H1 (cell line): ENCODE results near the gene SMC3. TPM values are rescaled to one million over a fixed set of nuclear protein-coding genes. Genes with fewer than 3 reads are reported as not detected.

Source experiments
- CTCF ChIA-PET: fragments of 300-600 bp; sonication (Branson Sonifier 250); formaldehyde crosslinking; loops from one replicate; lab custom pipeline; 2021; ENCODE audit not compliant: partially characterized antibody; lab: Charles Lee
- POLR2A ChIA-PET: fragments of 300-600 bp; sonication (Branson Sonifier 250); formaldehyde crosslinking; loops from one replicate; lab custom pipeline; 2021; ENCODE audit warnings: inconsistent platforms; ENCODE audit not compliant: partially characterized antibody; lab: Charles Lee
- DNase-seq, 2 experiments: peaks; one replicate each; pipeline versions ENCODE4 v3.0.0 to v3.0.0-alpha.2; 2010 to 2022; ENCODE audit warnings: low spot score in 2 of 2, low read depth in 1 of 2, mixed read lengths in 1 of 2
- FAIRE-seq: peaks from 2 replicates; lab custom pipeline; 2011; peaks lifted over from hg19 to GRCh38; lab: Jason Lieb, UNC
- H2AFZ ChIP-seq: 2 replicates; pipeline ENCODE4 v1.8.1; 2012; ENCODE audit warnings: low read length, inconsistent platforms
- H2AK5ac ChIP-seq: 2 replicates; pipeline ENCODE4 v1.6.1; 2013; ENCODE audit warnings: low read depth, low read length
- H2BK120ac ChIP-seq: replicated peaks from 2 replicates; pipeline ENCODE3; 2013; ENCODE audit warnings: low read depth, low read length, inconsistent platforms
- H2BK12ac ChIP-seq: 2 replicates; pipeline ENCODE4 v1.6.1; 2013; ENCODE audit warnings: low read depth, low read length
- H2BK15ac ChIP-seq: 2 replicates; pipeline ENCODE4 v1.6.1; 2013; ENCODE audit warnings: low read length
- H2BK20ac ChIP-seq: 2 replicates; pipeline ENCODE4 v1.6.1; 2013; ENCODE audit warnings: low read length
- H2BK5ac ChIP-seq: 2 replicates; pipeline ENCODE4 v1.6.1; 2013; ENCODE audit warnings: low read depth, low read length
- H3K14ac ChIP-seq: 2 replicates; pipeline ENCODE4 v1.6.1; 2013; ENCODE audit warnings: inconsistent platforms; ENCODE audit not compliant: insufficient read length
- H3K18ac ChIP-seq: 2 replicates; pipeline ENCODE4 v1.6.1; 2013; ENCODE audit warnings: low read length; ENCODE audit errors: extremely low read depth
- H3K23ac ChIP-seq: 2 replicates; pipeline ENCODE4 v1.6.1; 2013; ENCODE audit warnings: inconsistent platforms; ENCODE audit not compliant: insufficient read length
- H3K23me2 ChIP-seq: 2 replicates; pipeline ENCODE4 v1.6.1; 2013; ENCODE audit warnings: low read depth, low read length
- H3K27ac ChIP-seq: 2 replicates; pipeline ENCODE4 v1.6.1; 2011; ENCODE audit warnings: low read depth, low read length, inconsistent platforms
- H3K27me3 ChIP-seq, 4 experiments: replicated peaks in 1 of 4; 1 replicate in 1 of 4; 2 replicates in 3 of 4; pipeline versions ENCODE4 v1.6.1 to v1.8.1; 2011 to 2013; ENCODE audit warnings: low read length in 3 of 4, mild to moderate bottlenecking in 3 of 4, inconsistent platforms in 2 of 4, mixed read lengths in 2 of 4, moderate library complexity in 1 of 4; ENCODE audit not compliant: control insufficient read depth in 3 of 4, insufficient read depth in 3 of 4; ENCODE audit errors: extremely low read depth in 1 of 4
- H3K36me3 ChIP-seq, 4 experiments: 2 replicates each; pipeline versions ENCODE4 v1.6.1 to v1.8.1; 2011 to 2013; ENCODE audit warnings: mild to moderate bottlenecking in 4 of 4, low read length in 3 of 4, moderate library complexity in 2 of 4, control low read depth in 1 of 4, inconsistent platforms in 1 of 4; ENCODE audit not compliant: insufficient read depth in 4 of 4, control insufficient read depth in 2 of 4
- H3K4ac ChIP-seq: replicated peaks from 2 replicates; pipeline ENCODE3; 2013; ENCODE audit warnings: low read length, low read depth, mixed read lengths, inconsistent platforms; ENCODE audit not compliant: insufficient read length
- H3K4me1 ChIP-seq, 4 experiments: replicated peaks in 1 of 4; 1 replicate in 1 of 4; 2 replicates in 3 of 4; pipeline versions ENCODE4 v1.6.1 to v1.8.1; 2011 to 2013; ENCODE audit warnings: low read length in 3 of 4, inconsistent platforms in 2 of 4, mixed read lengths in 1 of 4; ENCODE audit not compliant: insufficient read depth in 4 of 4, control insufficient read depth in 3 of 4
- H3K4me2 ChIP-seq, 2 experiments: 2 replicates each; pipeline versions ENCODE4 v1.6.1 to v1.8.1; 2011 to 2013; ENCODE audit warnings: low read depth in 2 of 2, low read length in 2 of 2, control low read depth in 1 of 2, inconsistent platforms in 1 of 2, mild to moderate bottlenecking in 1 of 2; ENCODE audit not compliant: insufficient read depth in 1 of 2
- H3K4me3 ChIP-seq, 4 experiments: fragments of 200-600, 300-600 bp in 1 of 4; sonication (generic), shearing (Covaris generic), sonication (Bioruptor Twin) in 1 of 4; 2 replicates each; pipeline versions ENCODE4 v1.5.1 to v1.8.1; 2011 to 2016; ENCODE audit warnings: low read length in 4 of 4, low read depth in 3 of 4, control low read depth in 2 of 4, inconsistent platforms in 2 of 4, mild to moderate bottlenecking in 2 of 4, mixed read lengths in 1 of 4, moderate library complexity in 1 of 4; ENCODE audit not compliant: insufficient read depth in 2 of 4; ENCODE audit errors: extremely low read depth in 1 of 4
- H3K56ac ChIP-seq: replicated peaks from 2 replicates; pipeline ENCODE3; 2013; ENCODE audit warnings: low read depth, mild to moderate bottlenecking, mixed read lengths, low read length, inconsistent platforms; ENCODE audit not compliant: insufficient read length
- H3K79me1 ChIP-seq: 2 replicates; pipeline ENCODE4 v1.6.1; 2013; ENCODE audit warnings: low read depth, low read length, control low read depth
- H3K79me2 ChIP-seq, 2 experiments: 2 replicates each; pipeline versions ENCODE4 v1.6.1 to v1.8.1; 2012 to 2013; ENCODE audit warnings: low read length in 2 of 2, mild to moderate bottlenecking in 2 of 2, inconsistent platforms in 1 of 2; ENCODE audit not compliant: insufficient read depth in 2 of 2, control insufficient read depth in 1 of 2
- H3K9ac ChIP-seq, 4 experiments: replicated peaks in 1 of 4; 1 replicate in 1 of 4; 2 replicates in 3 of 4; pipeline versions ENCODE4 v1.6.1 to v1.8.1; 2011 to 2013; ENCODE audit warnings: low read depth in 3 of 4, low read length in 3 of 4, control low read depth in 2 of 4, mild to moderate bottlenecking in 2 of 4, moderate library complexity in 2 of 4, inconsistent platforms in 1 of 4; ENCODE audit errors: extremely low read depth in 1 of 4
- H3K9me3 ChIP-seq, 2 experiments: 2 replicates each; pipeline versions ENCODE4 v1.6.1 to v1.8.1; 2012 to 2013; ENCODE audit warnings: mild to moderate bottlenecking in 2 of 2, moderate library complexity in 2 of 2, control low read depth in 1 of 2, inconsistent platforms in 1 of 2, low read depth in 1 of 2, low read length in 1 of 2, mixed read lengths in 1 of 2; ENCODE audit not compliant: insufficient read depth in 2 of 2
- H4K20me1 ChIP-seq, 2 experiments: replicated peaks in 1 of 2; 2 replicates each; pipeline versions ENCODE3 to v1.8.1; 2011 to 2013; ENCODE audit warnings: inconsistent platforms in 2 of 2, low read length in 2 of 2, mild to moderate bottlenecking in 1 of 2; ENCODE audit not compliant: insufficient read depth in 2 of 2, control insufficient read depth in 1 of 2
- H4K5ac ChIP-seq: 2 replicates; pipeline ENCODE4 v1.6.1; 2013; ENCODE audit warnings: low read length, low read depth, mixed read lengths, inconsistent platforms; ENCODE audit not compliant: insufficient read length
- H4K8ac ChIP-seq: 2 replicates; pipeline ENCODE4 v1.8.0; 2013; ENCODE audit warnings: mild to moderate bottlenecking, moderate library complexity, low read length, inconsistent platforms; ENCODE audit not compliant: insufficient read depth; ENCODE audit errors: extremely low read depth
- H4K91ac ChIP-seq: replicated peaks from 2 replicates; pipeline ENCODE3; 2013; ENCODE audit warnings: low read length, mixed read lengths, inconsistent platforms; ENCODE audit not compliant: insufficient read length
- CEBPB ChIP-seq: IDR thresholded peaks from 2 replicates; pipeline ENCODE4 v1.6.1; 2012; ENCODE audit warnings: low read depth, low read length
- CTBP2 ChIP-seq: IDR thresholded peaks from 2 replicates; pipeline ENCODE4 v1.7.0; 2011; ENCODE audit warnings: borderline replicate concordance, mild to moderate bottlenecking, moderate library complexity, mixed read lengths, low read length; ENCODE audit not compliant: insufficient read depth, insufficient read length
- FOSL1 ChIP-seq: IDR thresholded peaks from 2 replicates; pipeline ENCODE4 v1.6.1; 2011; ENCODE audit warnings: mild to moderate bottlenecking, low read depth, low read length, moderate library complexity; ENCODE audit not compliant: insufficient read depth
- GTF2F1 ChIP-seq: IDR thresholded peaks from 2 replicates; pipeline ENCODE4 v1.6.1; 2012; ENCODE audit warnings: low read depth, low read length, improper control_type of control experiment, borderline replicate concordance
- JUND ChIP-seq: IDR thresholded peaks from 2 replicates; pipeline ENCODE4 v1.6.1; 2011; ENCODE audit warnings: mild to moderate bottlenecking, improper control_type of control experiment, low read length
- KDM4A ChIP-seq: IDR thresholded peaks from one replicate; pipeline ENCODE4 v1.7.1; 2012; ENCODE audit warnings: low read depth, mild to moderate bottlenecking, moderate library complexity, low read length, inconsistent platforms; ENCODE audit not compliant: severe bottlenecking
- RBBP5 ChIP-seq: IDR thresholded peaks from 2 replicates; pipeline ENCODE4 v1.7.1; 2012; ENCODE audit warnings: low read depth, mild to moderate bottlenecking, inconsistent platforms, low read length, moderate library complexity, borderline replicate concordance
- RXRA ChIP-seq: IDR thresholded peaks from 2 replicates; pipeline ENCODE4 v1.6.1; 2011; ENCODE audit warnings: low read depth, mild to moderate bottlenecking, low read length, moderate library complexity; ENCODE audit not compliant: insufficient read depth
- SP2 ChIP-seq: IDR thresholded peaks from 2 replicates; pipeline ENCODE4 v1.6.1; 2012; ENCODE audit warnings: mild to moderate bottlenecking, low read length, inconsistent platforms
- SP4 ChIP-seq: IDR thresholded peaks from 2 replicates; pipeline ENCODE4 v1.6.1; 2012; ENCODE audit warnings: low read length, inconsistent platforms
- SRF ChIP-seq: IDR thresholded peaks from 2 replicates; pipeline ENCODE4 v1.6.1; 2011; ENCODE audit warnings: mild to moderate bottlenecking, low read depth, low read length, moderate library complexity
- SUZ12 ChIP-seq: fragments of 200-600 bp; sonication (generic); IDR thresholded peaks from 2 replicates; pipeline ENCODE4 v1.6.1; 2012; ENCODE audit warnings: mild to moderate bottlenecking, inconsistent platforms, low read length, moderate library complexity, mixed read lengths
- TBP ChIP-seq: IDR thresholded peaks from 2 replicates; pipeline ENCODE4 v1.6.1; 2011; ENCODE audit warnings: low read depth, low read length, improper control_type of control experiment
- WGBS, 2 experiments: shearing (Covaris generic) in 1 of 2; methylation state at CpG; one replicate each; pipeline versions ENCODE4 v1.1.6 to v1.1.7; 2013 to 2015; ENCODE audit warnings: low lambda C conversion rate in 2 of 2, mixed read lengths in 2 of 2, inconsistent platforms in 1 of 2, low coverage in 1 of 2, missing lambda C conversion rate in 1 of 2; ENCODE audit not compliant: insufficient replicate concordance in 2 of 2, insufficient coverage in 1 of 2, insufficient read length in 1 of 2; ENCODE audit errors: extremely low coverage in 1 of 2, missing lambda C conversion rate in 1 of 2; 5-methylcytosine and 5-hydroxymethylcytosine counted together
- polyA plus RNA-seq, 7 experiments: library from polyadenylated mRNA; depleted of rRNA in 3 of 7; stranded (reverse) in 5 of 7; unstranded in 2 of 7; fragments of >200 nt in 5 of 7; fragments of 200-250 nt in 2 of 7; gene quantifications; 1 replicate in 5 of 7; 2 replicates in 1 of 7; 4 replicates in 1 of 7; pipeline versions ENCODE4 v1.2.1 to v1.2.3, GENCODE V29; 2011 to 2013; ENCODE audit warnings: missing spikeins in 2 of 7, mixed read lengths in 2 of 7
- total RNA-seq: library from RNA; stranded (reverse); fragmentation: NEBNext Ultra II Directional; extraction: Animal tissue kit (Norgen Biotek cat#: 25700); gene quantifications from 2 replicates; pipeline ENCODE4 v1.2.1, GENCODE V29; 2021
- TF ChIP-seq, protein P1 (sequence below): IDR thresholded peaks from 2 replicates; pipeline ENCODE4 v1.6.1; 2012; ENCODE audit warnings: inconsistent platforms

The SMC3 gene
- total and polyA plus RNA-seq, 2 of the 8 experiments (the other 6 are each of a cell fraction or from before 2014, with no cell fraction given), result 12.7 to 93.4 TPM

DNA sequence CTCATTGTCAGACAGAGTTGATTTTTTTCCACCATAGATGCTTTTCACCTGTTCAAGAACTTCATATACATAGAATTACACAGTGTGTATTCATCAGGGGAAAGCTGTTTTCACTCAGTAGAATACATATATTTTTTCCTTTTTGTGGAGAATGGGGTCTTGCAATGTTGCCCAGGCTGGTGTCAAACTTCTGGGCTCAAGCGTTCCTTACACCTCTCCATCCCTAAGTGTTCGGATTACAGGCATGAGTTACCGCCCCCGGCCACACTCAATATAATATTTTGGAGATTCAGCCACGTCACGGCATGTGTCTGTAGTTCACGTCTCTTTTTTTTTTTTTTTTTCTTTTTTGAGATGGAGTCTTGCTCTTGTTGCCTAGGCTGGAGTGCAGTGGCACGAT lies 7.5 kb upstream of the SMC3 start:
- Histone ChIP-seq H3K23me2 (no peaks in the 10 kb centered on the region), H4K91ac (no peak overlapping the region), H4K20me1 (no peaks in the 10 kb centered on the region), H3K79me2 (no peaks in the 10 kb centered on the region), H3K56ac (no peak overlapping the region), H4K5ac (no peak overlapping the region), H3K79me1 (no peaks in the 10 kb centered on the region), H3K36me3 (no peaks in the 10 kb centered on the region), H2BK12ac (no peak overlapping the region), H2AFZ (no peak overlapping the region), H3K4me3 (no peak overlapping the region), H3K23ac (no peak overlapping the region), H3K27me3 (no peaks in the 10 kb centered on the region), H3K4me2 (no peak overlapping the region), H3K27ac (no peak overlapping the region), H2BK5ac (no peak overlapping the region), H3K14ac (no peak overlapping the region), H4K8ac (no peak overlapping the region), H2BK120ac (no peak overlapping the region), H3K9me3 (no peaks in the 10 kb centered on the region), H3K9ac (no peak overlapping the region), H3K4me1 (peaks cover 0 to 4% (median 0%) of the 10 kb centered on the region in 4 experiments; a peak in 1 of 7 replicates), H2BK20ac (no peak overlapping the region), H2BK15ac (no peak overlapping the region), H3K4ac (no peak overlapping the region), H3K18ac (no peak overlapping the region), H2AK5ac (no peak overlapping the region)
- 91% methylated on average over 7 of the region's 8 CpGs; no CpG with 5 or more reads in 1 of the 2 experiments for WGBS, 2 experiments
- ChIA-PET CTCF (interaction anchor here (1.0 to 1.7 kb wide), 3 partner anchors 10 to 249 kb away, joined by 3 to 5 read pairs (median 5); no protein-coding TSS in a partner anchor), POLR2A (interaction anchor here (1.4 to 3.4 kb wide), 2 partner anchors 7 to 10 kb away, joined by 4 to 14 read pairs; partner anchors contain the start of gene SMC3)
- FAIRE-seq (no peak), DNase-seq (no peak)
- TF ChIP-seq JUND (no peak), SRF (no peak), SP4 (no peak), TBP (no peak), GTF2F1 (no peak), SUZ12 (no peak), RXRA (no peak), CEBPB (no peak), KDM4A (no peak), RBBP5 (no peak), SP2 (no peak), CTBP2 (no peak), FOSL1 (no peak)
- TF ChIP-seq, protein P1, sequence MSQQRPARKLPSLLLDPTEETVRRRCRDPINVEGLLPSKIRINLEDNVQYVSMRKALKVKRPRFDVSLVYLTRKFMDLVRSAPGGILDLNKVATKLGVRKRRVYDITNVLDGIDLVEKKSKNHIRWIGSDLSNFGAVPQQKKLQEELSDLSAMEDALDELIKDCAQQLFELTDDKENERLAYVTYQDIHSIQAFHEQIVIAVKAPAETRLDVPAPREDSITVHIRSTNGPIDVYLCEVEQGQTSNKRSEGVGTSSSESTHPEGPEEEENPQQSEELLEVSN, result no peak
